ENCODE results near the gene SLC10A1. TPM values are rescaled to one million over a fixed set of nuclear protein-coding genes. Genes with fewer than 3 reads are reported as not detected.

SLC10A1 gene
- total RNA-seq, 4 donors from 2014 or later = not detected

DNA sequence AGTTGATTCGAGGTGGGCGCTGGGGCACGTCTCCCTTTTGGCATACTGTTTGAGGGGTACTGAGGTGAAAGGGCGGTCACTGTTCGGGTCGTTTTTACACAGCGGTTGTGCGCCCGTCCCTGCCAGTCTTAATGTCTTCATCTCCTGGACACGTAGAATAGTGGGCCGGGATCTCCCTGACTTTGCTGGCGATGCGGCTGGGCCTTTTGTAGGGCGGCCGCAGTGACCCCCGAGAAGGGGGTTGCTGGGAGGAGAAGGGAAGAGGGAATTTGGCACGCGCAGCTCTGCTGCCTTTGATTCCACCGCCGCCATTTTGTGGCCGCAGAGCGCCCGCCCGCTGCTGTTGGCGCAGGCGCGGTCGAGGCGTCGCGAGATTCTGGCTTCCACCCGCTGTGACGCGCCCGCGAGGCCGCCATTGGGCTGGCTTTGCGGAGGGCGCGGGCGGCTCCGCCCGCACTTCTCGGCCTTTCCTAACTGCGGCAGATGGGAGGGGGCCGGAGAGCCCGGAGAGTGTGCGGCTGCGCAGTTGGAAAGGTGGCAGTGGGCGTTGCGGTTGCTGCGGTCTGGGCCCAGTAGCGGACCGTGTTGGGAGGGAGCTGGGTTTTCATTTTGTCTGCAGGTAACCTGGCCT is 29.6 kb downstream of the SLC10A1 start:
- WGBS, 2 donors = 0% methylated on average over 37 to 42 of the region's 54 CpGs
- intact Hi-C loops (cut with DNase I; ENCODE audit: low total_unique reads) = no loop called here
- DNase-seq (ENCODE audit: low spot score in 2 of 2) = peak; percentile 88 to 98
- H3K4me3 ChIP-seq (ENCODE audit: low read depth, poor library complexity, severe bottlenecking) = peak overlapping the region; percentile 90
- TF ChIP-seq POLR2A (IDR thresholded peaks at IDR 0.05) = peak in 1 of 2 donors; percentile 85
- TF ChIP-seq, protein P1, sequence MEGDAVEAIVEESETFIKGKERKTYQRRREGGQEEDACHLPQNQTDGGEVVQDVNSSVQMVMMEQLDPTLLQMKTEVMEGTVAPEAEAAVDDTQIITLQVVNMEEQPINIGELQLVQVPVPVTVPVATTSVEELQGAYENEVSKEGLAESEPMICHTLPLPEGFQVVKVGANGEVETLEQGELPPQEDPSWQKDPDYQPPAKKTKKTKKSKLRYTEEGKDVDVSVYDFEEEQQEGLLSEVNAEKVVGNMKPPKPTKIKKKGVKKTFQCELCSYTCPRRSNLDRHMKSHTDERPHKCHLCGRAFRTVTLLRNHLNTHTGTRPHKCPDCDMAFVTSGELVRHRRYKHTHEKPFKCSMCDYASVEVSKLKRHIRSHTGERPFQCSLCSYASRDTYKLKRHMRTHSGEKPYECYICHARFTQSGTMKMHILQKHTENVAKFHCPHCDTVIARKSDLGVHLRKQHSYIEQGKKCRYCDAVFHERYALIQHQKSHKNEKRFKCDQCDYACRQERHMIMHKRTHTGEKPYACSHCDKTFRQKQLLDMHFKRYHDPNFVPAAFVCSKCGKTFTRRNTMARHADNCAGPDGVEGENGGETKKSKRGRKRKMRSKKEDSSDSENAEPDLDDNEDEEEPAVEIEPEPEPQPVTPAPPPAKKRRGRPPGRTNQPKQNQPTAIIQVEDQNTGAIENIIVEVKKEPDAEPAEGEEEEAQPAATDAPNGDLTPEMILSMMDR (IDR thresholded peaks at IDR 0.05) = no peak

DNA sequence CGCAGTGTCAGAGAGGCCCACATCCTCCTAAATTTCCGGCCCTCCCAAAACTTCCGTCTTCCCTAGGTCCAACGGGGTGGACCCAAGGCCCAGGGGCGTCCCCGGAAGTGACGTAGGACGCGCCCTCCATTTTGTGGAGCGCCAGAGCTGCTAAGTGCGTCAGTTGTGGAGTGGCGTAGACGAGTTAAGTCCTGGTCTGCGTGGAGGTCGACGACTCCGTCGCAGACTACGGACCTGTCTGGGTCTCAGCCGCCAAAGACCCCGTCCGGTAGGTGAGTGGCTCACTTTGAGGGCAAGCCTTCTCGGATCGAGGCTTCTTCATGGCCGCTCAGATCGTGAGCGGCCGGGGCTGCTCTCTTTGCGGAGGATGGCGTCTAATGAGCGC is 30.1 kb downstream of the SLC10A1 start, which contains the start of gene SRSF5:
TSS of gene SRSF5 (plus strand) at position 159 of the 385 bp plus-strand sequence. CDS start 1,015 bp downstream, outside the sequence.
- WGBS, 2 donors = 0% methylated on average over 26 to 31 of the region's 31 CpGs
- peak within 1 kb of the TSS; percentile 90 for H3K4me3 ChIP-seq (ENCODE audit: low read depth, poor library complexity, severe bottlenecking)
- peak; percentile 97 to 99 for DNase-seq (ENCODE audit: low spot score in 2 of 2)
- intact Hi-C loops (cut with DNase I; ENCODE audit: low total_unique reads) = no loop called here
- TF ChIP-seq, protein P1 (IDR thresholded peaks at IDR 0.05) = no peak
- peak in 1 of 2 donors; percentile 99 for TF ChIP-seq POLR2A (IDR thresholded peaks at IDR 0.05)

DNA sequence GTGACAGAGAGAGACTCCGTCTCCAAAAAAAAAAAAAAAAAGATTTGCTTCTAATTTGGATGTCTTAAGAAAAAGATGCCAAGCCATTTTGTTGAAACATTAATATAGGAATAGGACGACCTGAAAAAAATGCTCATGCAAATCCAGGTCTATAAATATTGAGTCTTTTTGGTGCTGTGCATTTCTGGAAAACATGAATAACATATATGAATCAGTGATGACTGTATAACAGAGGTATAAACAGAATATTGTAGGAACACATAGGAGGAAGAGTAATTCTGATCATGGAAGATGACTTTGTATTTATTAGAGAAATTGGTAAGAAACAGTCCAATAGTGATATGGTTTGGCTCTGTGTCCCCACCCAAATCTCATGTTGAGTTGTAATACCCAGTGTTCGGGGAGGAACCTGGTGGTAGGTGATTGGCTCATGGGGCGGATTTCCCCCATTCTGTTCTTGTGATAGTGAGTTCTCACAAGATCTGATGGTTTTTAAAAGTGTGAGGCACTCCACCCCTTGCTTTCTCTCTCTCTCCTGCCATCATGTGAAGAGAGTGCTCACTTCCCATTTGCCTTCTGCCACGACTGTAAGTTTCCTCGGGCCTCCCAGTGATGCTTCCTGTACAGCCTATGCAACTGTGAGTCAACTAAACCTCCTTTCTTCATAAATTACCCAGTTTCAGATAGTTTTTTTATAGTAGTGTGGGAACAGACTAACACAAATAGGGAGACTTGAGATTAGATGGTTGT is 33.1 kb downstream of the SLC10A1 start:
- peak in 1 of 2 donors; percentile 1 for DNase-seq (ENCODE audit: low spot score in 2 of 2)
- TF ChIP-seq, protein P1 (IDR thresholded peaks at IDR 0.05) = no peak
- no peak for TF ChIP-seq POLR2A (IDR thresholded peaks at IDR 0.05)
- intact Hi-C loops (cut with DNase I; ENCODE audit: low total_unique reads) = no loop called here
- no peak overlapping the region for H3K4me3 ChIP-seq (ENCODE audit: low read depth, poor library complexity, severe bottlenecking)
- WGBS, 2 donors = 85% methylated on average over 6 of the region's 6 CpGs

DNA sequence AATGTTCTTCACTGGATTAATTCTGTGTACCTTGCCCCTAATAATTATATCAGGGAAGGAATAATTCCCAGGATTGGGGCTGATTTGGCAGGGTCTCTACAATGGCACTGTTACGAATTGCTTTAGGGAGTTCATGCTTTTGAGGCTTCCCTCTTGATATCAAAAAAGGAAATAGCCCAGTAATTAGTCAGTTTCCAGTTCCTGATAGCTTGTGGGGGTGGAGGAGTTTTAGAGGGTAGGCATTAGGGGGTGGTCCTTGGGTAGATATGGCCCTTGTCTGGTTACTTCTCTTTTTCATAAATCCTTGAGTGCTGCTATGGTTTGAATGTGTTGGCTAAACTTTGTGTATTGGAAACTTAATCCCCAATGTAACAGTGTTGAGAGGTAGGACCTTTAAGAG is 36.2 kb downstream of the SLC10A1 start:
- WGBS, 2 donors = 86 to 91% methylated on average over 1 of the region's 1 CpG
- DNase-seq (ENCODE audit: low spot score in 2 of 2) = no peak
- TF ChIP-seq POLR2A (IDR thresholded peaks at IDR 0.05) = no peak
- TF ChIP-seq, protein P1 (IDR thresholded peaks at IDR 0.05) = no peak
- no peak overlapping the region for H3K4me3 ChIP-seq (ENCODE audit: low read depth, poor library complexity, severe bottlenecking)
- intact Hi-C loops (cut with DNase I; ENCODE audit: low total_unique reads) = no loop called here

DNA sequence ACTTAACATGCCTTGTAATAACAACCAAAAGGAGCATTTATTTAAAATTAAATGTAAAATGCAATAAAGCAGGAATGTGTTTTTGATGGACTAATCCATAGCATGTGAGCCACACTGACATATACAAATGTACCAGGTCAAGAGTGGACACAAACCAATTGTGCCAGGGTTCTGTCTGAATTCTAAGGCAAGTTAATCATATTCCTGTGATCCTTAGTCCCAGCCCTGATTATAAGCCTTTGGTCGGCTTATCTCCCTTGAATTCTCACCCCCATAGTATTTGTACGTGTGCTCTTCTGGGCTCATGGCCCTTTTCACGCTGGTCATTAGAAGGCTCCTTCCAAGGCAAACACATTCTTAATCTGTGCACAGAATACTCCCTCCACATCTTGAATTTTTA is 40.7 kb downstream of the SLC10A1 start:
- intact Hi-C loops (cut with DNase I; ENCODE audit: low total_unique reads) = no loop called here
- no peak overlapping the region for H3K4me3 ChIP-seq (ENCODE audit: low read depth, poor library complexity, severe bottlenecking)
- 88 to 93% methylated on average over 3 of the region's 3 CpGs for WGBS, 2 donors
- DNase-seq (ENCODE audit: low spot score in 2 of 2) = no peak
- TF ChIP-seq, protein P1 (IDR thresholded peaks at IDR 0.05) = no peak
- TF ChIP-seq POLR2A (IDR thresholded peaks at IDR 0.05) = no peak
